Smooth muscle cell of the brain vasculature (primary cell): ENCODE data around the gene AMPD1.

Source experiments
- DNase-seq: peaks from one replicate; pipeline ENCODE4 v3.0.0-alpha.2; 2012; ENCODE audit warnings: low read depth, low spot score

AMPD1 gene

DNA sequence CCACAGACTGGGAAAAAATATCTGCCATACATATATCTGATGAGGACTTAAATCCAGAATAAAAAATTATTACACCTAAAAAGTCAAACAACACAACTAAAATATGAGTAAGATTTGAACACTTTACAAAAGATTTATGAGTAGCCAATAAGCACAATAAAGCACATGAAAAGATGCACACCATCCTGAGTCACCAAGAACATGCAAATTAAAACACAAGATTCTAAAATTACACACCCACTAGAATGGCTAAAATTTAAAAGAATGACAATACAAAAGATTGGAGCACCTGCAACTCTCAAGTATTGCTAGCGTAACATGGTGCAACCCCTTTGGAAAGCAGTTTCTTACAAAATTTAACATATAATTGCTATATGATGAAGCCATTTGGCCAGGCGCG, 56.4 kb downstream of the AMPD1 start:
- no peak for DNase-seq

GRCh38 chr1:114632427-114632826, 62.9 kb downstream of the AMPD1 start:
- DNase-seq: no peak

DNA sequence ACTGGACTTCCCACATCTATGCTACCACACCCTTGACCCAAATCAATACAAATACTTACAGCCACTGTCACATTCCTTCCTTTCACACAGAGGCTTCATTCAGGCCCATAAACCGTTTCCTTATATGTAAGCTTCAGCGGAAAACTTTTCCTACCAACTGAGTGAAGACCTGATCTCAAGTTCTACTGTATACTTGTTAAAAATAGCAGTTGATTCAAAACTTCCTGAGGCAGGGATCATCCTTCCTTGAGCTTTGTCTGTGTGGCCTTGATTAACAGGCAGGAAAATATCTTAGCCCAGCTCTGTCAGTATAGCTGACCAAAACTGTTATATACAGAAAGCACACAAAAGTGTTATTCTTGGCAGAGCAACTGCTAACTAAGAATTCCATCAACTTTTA, 68.2 kb downstream of the AMPD1 start:
- no peak for DNase-seq

GRCh38 chr1:114623364-114623763, 72.0 kb downstream of the AMPD1 start:
- no peak for DNase-seq
